AG04450 (cell line): ENCODE data around the gene RNF217. TPM values are rescaled to one million over a fixed set of nuclear protein-coding genes. Genes with fewer than 3 reads are reported as not detected.
"Not testable (repeated sequence)": the region's sequence is repeated elsewhere in the genome, so short reads cannot be mapped to it uniquely, and the experiment has no call there.

ENCODE experiments used
- CTCF ChIA-PET: fragments of 300-600, 350-600 bp; formaldehyde crosslinking; extraction: SDS; loops from one replicate; lab custom pipeline; 2022; ENCODE audit warnings: antibody characterized with exemption, inconsistent platforms; lab: Charles Lee
- POLR2A ChIA-PET: fragments of 350-600 bp; formaldehyde crosslinking; extraction: SDS; loops from one replicate; lab custom pipeline; 2021; ENCODE audit warnings: antibody characterized with exemption, inconsistent platforms; lab: Yijun Ruan, JAX
- DNase-seq: peaks from one replicate; pipeline ENCODE4 v3.0.0-alpha.2; 2011; ENCODE audit warnings: low read depth, low spot score
- H3K27ac ChIP-seq: one replicate; pipeline ENCODE4 v1.5.1; 2012; ENCODE audit warnings: low read depth, low read length, control low read depth
- H3K27me3 ChIP-seq: one replicate; pipeline ENCODE4 v1.6.0; 2012; ENCODE audit warnings: low read length; ENCODE audit not compliant: control insufficient read depth, insufficient read depth
- H3K4me3 ChIP-seq: 2 replicates; pipeline ENCODE4 v1.5.1; 2011; ENCODE audit warnings: mild to moderate bottlenecking, low read depth, low read length, control low read depth
- H3K9me3 ChIP-seq: 2 replicates; pipeline ENCODE4 v1.5.1; 2012; ENCODE audit warnings: low read length; ENCODE audit not compliant: control insufficient read depth, insufficient read depth
- polyA minus RNA-seq: library from RNA; depleted of rRNA, polyadenylated mRNA; stranded (reverse); fragments of >200 nt; gene quantifications from 2 replicates; pipeline ENCODE4 v1.2.3, GENCODE V29; 2011; rRNA and poly(A)+ RNA removed
- polyA plus RNA-seq: library from polyadenylated mRNA; depleted of rRNA; stranded (reverse); fragments of >200 nt; gene quantifications from 2 replicates; pipeline ENCODE4 v1.2.3, GENCODE V29; 2011; rRNA removed
- TF ChIP-seq, protein P1 (sequence below): IDR thresholded peaks from 2 replicates; pipeline ENCODE4 v1.5.1; 2011; ENCODE audit warnings: low read depth, low read length, control low read depth, inconsistent platforms

The RNF217 gene, protein sequence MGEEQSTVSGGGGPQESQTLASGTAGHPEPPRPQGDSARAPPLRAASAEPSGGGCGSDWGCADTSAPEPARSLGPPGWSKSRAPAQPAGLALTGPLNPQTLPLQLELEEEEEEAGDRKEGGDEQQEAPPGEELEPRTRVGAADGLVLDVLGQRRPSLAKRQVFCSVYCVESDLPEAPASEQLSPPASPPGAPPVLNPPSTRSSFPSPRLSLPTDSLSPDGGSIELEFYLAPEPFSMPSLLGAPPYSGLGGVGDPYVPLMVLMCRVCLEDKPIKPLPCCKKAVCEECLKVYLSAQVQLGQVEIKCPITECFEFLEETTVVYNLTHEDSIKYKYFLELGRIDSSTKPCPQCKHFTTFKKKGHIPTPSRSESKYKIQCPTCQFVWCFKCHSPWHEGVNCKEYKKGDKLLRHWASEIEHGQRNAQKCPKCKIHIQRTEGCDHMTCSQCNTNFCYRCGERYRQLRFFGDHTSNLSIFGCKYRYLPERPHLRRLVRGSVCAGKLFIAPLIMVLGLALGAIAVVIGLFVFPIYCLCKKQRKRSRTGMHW
- polyA plus RNA-seq (21.8 and 24.6 TPM in 2 replicates), polyA minus RNA-seq (56.5 and 71.5 TPM in 2 replicates)

GRCh38 chr6:124961777-124962638, at the start of gene RNF217:
Gene RNF217 (plus strand): TSS chr6:124962437. CDS start chr6:124962545, 108 bp downstream.
- H3K4me3 ChIP-seq: peak within 1 kb of the TSS; percentile 90
- no peaks in the 10 kb centered on the region for H3K9me3 ChIP-seq
- TF ChIP-seq, protein P1, sequence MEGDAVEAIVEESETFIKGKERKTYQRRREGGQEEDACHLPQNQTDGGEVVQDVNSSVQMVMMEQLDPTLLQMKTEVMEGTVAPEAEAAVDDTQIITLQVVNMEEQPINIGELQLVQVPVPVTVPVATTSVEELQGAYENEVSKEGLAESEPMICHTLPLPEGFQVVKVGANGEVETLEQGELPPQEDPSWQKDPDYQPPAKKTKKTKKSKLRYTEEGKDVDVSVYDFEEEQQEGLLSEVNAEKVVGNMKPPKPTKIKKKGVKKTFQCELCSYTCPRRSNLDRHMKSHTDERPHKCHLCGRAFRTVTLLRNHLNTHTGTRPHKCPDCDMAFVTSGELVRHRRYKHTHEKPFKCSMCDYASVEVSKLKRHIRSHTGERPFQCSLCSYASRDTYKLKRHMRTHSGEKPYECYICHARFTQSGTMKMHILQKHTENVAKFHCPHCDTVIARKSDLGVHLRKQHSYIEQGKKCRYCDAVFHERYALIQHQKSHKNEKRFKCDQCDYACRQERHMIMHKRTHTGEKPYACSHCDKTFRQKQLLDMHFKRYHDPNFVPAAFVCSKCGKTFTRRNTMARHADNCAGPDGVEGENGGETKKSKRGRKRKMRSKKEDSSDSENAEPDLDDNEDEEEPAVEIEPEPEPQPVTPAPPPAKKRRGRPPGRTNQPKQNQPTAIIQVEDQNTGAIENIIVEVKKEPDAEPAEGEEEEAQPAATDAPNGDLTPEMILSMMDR: no peak
- H3K27ac ChIP-seq: peak within 1 kb of the TSS; percentile 97
- ChIA-PET POLR2A (interaction anchor here (0.6 to 2.0 kb wide), 5 partner anchors 48 to 152 kb away, joined by 3 to 11 read pairs (median 4); no protein-coding TSS in a partner anchor), CTCF (interaction anchor here (0.7 to 7.2 kb wide), 4 partner anchors 11 to 231 kb away, joined by 3 to 46 read pairs (median 4); no protein-coding TSS in a partner anchor)
- no peak for DNase-seq
- H3K27me3 ChIP-seq: no peaks in the 10 kb centered on the region

DNA sequence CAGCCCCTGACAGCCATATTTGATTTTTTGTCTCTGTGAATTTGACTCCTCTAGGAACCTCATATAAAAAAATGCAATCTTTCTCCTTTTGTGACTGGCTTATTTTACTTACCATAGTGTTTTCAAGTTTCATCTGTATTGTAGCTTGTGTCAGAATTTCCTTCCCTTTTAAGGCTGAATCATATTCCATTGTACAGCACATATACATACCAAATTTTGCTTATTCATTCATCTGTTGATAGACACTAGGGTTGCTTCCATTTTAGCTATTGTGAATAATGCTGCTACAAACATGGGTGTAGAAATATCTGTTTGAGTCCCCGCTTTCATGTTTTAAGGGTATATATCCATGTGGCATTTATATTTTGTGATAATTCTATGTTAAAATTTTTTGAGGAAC, 49.2 kb upstream of the RNF217 start:
- no peak overlapping the region for H3K4me3 ChIP-seq
- DNase-seq: no peak
- TF ChIP-seq, protein P1: no peak
- no peak overlapping the region for H3K27ac ChIP-seq
- H3K9me3 ChIP-seq: no peaks in the 10 kb centered on the region
- CTCF ChIA-PET: interaction anchor here (2.3 kb wide), 1 partner anchor 201 kb away, joined by 7 read pairs; no protein-coding TSS in a partner anchor
- no peaks in the 10 kb centered on the region for H3K27me3 ChIP-seq
- POLR2A ChIA-PET: no interaction called here

DNA sequence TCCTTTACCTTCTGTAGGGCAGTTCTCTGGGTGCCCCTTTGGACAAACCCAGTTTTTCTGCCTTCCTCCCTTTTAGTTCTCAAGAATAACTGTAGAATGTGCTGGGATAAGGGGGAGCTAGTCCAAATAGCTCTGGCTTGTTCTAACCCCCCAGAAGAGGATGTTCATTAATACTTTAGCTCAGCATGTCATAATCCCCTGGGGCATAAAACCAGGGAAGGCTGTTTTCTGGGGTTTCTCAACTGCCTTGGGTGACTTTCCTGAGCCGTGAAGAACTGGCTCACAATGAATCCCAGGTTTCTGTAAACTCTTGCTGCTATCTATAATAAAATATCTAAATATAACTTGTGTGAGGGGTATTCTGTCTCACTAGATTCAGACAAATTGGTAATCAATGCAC, 44.5 kb upstream of the RNF217 start:
- Histone ChIP-seq H3K27ac (no peak overlapping the region), H3K9me3 (peaks cover 8% of the 10 kb centered on the region), H3K27me3 (no peaks in the 10 kb centered on the region), H3K4me3 (no peak overlapping the region)
- no peak for DNase-seq
- CTCF ChIA-PET: interaction anchor here (1.3 to 1.9 kb wide), 2 partner anchors 47 to 196 kb away, joined by 5 to 6 read pairs; no protein-coding TSS in a partner anchor
- POLR2A ChIA-PET: no interaction called here
- TF ChIP-seq, protein P1: no peak

DNA sequence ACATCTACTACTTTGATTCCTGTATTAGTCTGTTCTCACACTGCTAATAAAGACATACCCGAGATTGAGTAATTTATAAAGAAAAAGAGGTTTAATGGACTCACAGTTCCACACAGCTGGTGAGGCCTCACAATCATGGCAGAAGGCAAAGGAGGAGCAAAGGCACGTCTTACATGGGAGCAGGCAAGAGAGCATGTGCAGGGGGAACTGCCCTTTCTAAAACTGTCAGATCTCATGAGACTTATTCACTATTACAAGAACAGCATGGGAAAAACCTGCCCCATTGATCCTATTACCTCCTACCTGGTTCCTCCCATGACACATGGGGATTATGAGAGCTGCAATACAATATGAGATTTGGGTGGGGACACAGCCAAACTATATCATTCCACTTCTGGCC, 42.5 kb upstream of the RNF217 start:
- CTCF ChIA-PET: interaction anchor here (1.9 kb wide), 1 partner anchor 194 kb away, joined by 5 read pairs; no protein-coding TSS in a partner anchor
- POLR2A ChIA-PET: not testable (repeated sequence)

DNA sequence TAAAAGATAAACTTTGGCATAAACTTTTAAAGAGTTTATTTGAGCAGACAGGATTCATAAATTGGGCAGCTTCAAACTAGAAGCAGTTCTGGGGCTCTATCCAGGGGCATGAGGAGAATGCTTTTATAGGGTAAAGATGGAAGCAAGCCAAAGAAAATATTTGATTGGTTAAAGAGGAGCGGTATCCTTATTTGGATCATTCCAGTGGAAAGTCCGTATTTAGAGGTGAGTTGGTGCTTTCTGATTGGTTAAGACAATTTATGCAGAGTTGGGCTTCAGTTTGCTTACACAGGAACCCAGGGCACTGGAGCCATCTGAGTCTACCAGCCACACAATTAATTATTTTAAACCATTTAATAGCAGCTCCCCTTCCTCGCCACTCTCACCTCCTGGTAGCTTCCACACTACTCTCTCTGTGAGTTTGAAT, 37.9 kb upstream of the RNF217 start:
- Histone ChIP-seq H3K27me3 (no peaks in the 10 kb centered on the region), H3K27ac (no peak overlapping the region), H3K4me3 (no peak overlapping the region), H3K9me3 (peaks cover 8% of the 10 kb centered on the region)
- TF ChIP-seq, protein P1: no peak
- ChIA-PET POLR2A (no interaction called here), CTCF (no interaction called here)
- DNase-seq: no peak

More for the DNA sequence above, 42.5 kb upstream of the RNF217 start:
- H3K27ac ChIP-seq, H3K9me3 ChIP-seq, DNase-seq, H3K4me3 ChIP-seq, H3K27me3 ChIP-seq: not testable (repeated sequence)
